GM19324 (cell line): ENCODE data around the gene CYP4X1.
"Not testable (repeated sequence)": the region's sequence is repeated elsewhere in the genome, so short reads cannot be mapped to it uniquely, and the experiment has no call there.

ENCODE experiments used
- ATAC-seq: cut with Tn5 transposase; IDR thresholded peaks from one replicate; pipeline ENCODE4 v1.9.1; 2021; ENCODE audit warnings: mild to moderate bottlenecking, moderate library complexity; ENCODE audit not compliant: unreplicated experiment, low FRiP score

CYP4X1 gene

GRCh38 chr1:47023268-47024140, at the start of gene CYP4X1:
CYP4X1 (plus strand) TSS chr1:47023669; CDS start chr1:47023818, 149 bp downstream.
- ATAC-seq, result no peak

- no peak for ATAC-seq
These were observed 40.2 kb upstream of the CYP4X1 start for GRCh38 chr1:46983166-46983829.

GRCh38 chr1:46983830-46984586, 39.5 kb upstream of the CYP4X1 start:
- ATAC-seq, result no peak

GRCh38 chr1:46990541-46990940, 32.9 kb upstream of the CYP4X1 start:
- ATAC-seq, result not testable (repeated sequence)

GRCh38 chr1:46991083-46991923, 32.2 kb upstream of the CYP4X1 start:
- no peak for ATAC-seq

GRCh38 chr1:46996659-46997281, 26.7 kb upstream of the CYP4X1 start:
- ATAC-seq, result no peak

GRCh38 chr1:47002211-47002610, 21.3 kb upstream of the CYP4X1 start:
- ATAC-seq, result no peak

- no peak for ATAC-seq
These were observed 19.5 kb upstream of the CYP4X1 start for GRCh38 chr1:47003896-47004403.

GRCh38 chr1:47006437-47006836, 17.0 kb upstream of the CYP4X1 start:
- ATAC-seq, result not testable (repeated sequence)

GRCh38 chr1:47013293-47013692, 10.2 kb upstream of the CYP4X1 start:
- no peak for ATAC-seq

- ATAC-seq, result no peak
These were observed 2.4 kb upstream of the CYP4X1 start for GRCh38 chr1:47021070-47021469.

- ATAC-seq, result no peak
These were observed 802 bp downstream of the CYP4X1 start for GRCh38 chr1:47024141-47024801.

- no peak for ATAC-seq
These were observed 6.8 kb downstream of the CYP4X1 start for GRCh38 chr1:47030170-47030805.

- ATAC-seq, result no peak
These were observed 7.6 kb downstream of the CYP4X1 start for GRCh38 chr1:47031059-47031458.

- ATAC-seq, result no peak
These were observed 8.1 kb downstream of the CYP4X1 start for GRCh38 chr1:47031585-47031984.

GRCh38 chr1:47036764-47037163, 13.3 kb downstream of the CYP4X1 start:
- ATAC-seq, result no peak

GRCh38 chr1:47059376-47059775, 35.9 kb downstream of the CYP4X1 start:
- ATAC-seq, result no peak

- ATAC-seq, result no peak
These were observed 43.7 kb downstream of the CYP4X1 start, which contains the start of gene CYP4Z1 for GRCh38 chr1:47067097-47067594. CYP4Z1 (plus strand) TSS chr1:47067231; CDS start chr1:47067491, 260 bp downstream.
